ENCODE results near the gene RAB6B.

The RAB6B gene

DNA sequence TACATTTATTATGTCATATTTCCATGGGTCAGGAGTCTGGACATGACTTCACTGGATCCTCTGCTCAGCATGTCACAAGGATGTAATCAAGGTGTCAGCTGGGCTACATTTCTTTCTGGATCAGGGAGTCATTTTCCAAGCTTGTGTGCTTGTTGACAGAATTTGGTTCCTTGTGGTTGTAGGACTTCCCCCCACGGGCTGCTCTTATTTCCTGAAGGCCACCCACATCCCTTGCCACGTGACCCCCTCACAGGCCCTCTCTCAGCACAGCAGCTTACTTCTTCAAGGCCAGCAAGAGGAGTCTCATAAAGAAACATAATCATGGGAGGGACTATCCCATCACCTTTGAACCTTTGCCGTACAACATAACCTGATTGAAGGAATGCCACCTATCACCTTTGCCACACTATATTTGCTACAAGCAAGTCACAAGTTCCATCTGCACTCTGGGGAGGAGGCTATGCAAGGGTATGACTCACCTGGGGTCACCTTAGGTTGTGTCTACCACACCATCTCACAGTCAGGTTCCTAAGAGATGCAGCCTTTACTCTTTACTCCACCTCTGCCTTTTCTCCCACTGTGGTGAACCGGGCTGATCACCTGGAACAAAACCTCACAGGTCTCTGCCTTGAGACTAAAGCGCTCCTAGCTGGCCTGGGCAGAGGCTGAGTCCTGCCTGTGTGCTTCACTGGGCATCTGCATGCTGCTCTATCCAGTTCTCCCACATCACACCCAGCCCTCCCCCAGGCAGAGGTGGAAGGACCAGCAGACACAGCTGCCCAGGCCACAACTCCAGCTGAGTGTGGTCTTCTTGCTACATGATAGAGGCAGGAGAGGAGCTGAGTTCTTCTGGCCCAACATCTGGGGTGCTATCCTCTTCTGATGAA is 13.5 kb downstream of the RAB6B start:
- no peak for DNase-seq

DNA sequence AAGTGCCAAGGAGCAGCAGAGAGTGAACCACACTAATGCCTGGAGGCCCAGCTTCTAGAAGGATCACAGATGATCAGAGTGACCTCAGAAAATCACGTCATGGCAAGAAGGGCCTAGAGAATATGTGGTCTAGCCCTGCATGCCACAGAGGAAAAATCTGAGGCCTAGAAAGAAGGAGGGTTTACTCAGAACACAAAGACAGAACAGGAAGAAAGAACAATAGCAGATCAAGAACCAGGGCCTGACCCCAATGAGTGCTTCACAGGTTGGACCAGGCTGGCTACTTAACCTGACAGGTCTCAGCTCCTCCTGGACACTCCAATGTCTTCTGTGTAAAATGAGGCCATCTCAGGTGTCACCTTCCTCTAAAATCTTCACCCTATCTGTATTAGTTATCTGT is 14.2 kb downstream of the RAB6B start:
- DNase-seq: no peak

DNA sequence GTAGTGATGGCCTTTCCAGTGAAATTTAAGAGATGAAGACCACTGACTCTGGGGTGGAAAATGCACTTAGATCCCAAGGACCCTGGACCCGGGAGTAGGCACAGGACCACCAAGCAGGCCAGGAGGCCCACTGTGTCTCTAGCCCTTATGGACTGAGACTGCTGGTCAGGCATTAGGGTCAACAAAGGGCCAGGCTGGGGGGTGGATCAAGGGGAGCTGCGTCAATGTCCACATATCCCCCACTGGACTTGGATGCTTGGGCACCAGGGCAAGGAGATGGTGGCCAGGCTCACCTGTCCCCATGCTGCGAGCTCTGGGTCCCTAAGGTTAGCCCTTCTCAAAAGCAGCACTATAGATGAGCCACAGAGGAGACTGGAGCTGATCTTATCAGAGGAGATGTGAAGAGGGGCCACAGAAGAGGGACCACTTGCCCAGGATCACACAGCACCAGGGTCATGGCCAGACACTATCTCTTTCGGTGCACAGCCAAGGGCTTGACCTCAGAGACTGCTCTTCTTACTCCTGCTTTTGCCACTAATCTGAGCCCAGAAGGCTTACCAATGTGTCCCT is 14.7 kb downstream of the RAB6B start:
- DNase-seq: no peak

DNA sequence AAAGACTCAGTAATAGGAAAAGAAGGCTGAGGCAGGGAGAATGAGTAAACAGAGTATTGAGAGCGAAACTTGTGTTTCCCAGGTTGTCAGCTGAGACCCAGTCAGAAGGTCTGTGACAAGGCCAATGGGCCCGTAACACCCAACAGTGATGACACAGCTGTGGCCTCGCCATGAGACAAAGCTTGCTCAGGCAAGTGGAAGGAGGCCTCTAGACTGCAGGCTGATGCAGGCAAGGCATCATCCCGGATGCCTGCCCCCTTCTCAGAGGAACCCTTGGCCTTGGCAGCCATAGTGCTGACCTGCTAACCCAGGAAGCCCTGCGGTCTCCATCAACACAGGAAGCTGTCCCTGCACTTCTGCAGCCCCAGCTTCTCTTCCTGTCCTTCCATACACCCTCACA is 15.4 kb downstream of the RAB6B start:
- no peak for DNase-seq

DNA sequence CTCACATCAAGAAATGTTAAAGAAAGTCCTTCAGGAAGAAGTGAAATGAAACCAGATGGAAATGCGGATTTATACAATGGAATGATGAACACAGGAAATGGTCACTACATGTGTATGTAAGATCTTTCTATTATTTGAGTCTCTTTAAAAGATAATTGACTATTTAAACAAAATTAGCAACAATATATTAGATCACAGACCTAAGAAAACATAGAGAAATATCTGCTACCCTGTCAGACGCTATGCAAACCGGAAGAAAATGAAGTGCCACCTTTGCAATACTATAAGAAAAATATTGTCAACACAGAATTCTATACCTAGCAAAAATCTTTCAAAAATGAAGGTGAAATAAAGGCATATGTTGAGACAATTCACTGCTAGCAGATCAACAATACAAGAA is 17.2 kb downstream of the RAB6B start:
- DNase-seq: no peak

DNA sequence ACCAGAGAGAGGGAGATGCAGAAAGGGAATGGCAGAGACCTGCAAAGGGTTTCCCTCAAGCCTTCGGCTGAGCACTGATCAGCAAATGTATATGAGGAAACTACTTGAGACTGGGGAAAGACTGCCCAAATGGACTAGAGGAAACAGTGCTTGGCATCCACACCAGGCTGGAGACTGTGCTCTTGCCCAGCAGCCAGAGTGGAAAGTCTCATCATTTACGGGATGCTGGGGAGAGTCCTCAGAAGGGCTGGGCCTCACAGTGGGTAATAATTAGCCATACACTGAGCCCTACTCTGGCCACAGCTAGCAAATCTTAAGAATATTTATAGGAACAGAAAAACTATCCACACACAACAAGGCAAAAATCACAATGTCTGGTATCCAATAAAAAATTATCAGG is 18.5 kb downstream of the RAB6B start:
- no peak for DNase-seq

DNA sequence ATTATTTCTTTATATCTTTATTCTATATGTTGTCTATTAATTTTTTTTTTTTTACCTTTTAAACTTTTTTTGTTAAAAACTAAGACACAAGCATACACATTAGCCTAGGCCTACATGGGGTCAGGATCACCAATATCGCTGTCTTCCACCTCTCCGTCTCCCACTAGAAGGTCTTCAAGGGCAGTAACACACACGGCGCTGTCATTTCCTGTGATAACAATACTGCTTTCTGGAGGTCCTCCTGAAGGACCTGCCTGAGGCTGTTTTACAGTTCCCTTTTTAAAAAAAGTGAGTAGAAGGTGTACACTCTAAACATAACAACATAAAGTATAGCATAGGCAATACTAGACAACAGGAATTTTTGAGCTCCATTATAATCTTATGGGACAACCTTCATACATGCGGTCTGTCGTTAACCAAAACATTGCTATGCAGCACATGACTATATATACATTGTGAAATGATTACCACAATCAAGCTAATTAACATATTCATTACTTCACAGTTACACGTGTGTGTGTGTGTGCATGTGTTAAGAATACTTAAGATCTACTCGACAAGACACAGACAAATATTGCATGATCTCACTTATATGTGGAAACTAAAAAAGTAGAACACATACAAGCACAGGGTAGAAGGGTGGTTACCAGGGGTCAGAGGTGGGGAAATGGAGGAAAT is 20.8 kb downstream of the RAB6B start:
- no peak for DNase-seq

DNA sequence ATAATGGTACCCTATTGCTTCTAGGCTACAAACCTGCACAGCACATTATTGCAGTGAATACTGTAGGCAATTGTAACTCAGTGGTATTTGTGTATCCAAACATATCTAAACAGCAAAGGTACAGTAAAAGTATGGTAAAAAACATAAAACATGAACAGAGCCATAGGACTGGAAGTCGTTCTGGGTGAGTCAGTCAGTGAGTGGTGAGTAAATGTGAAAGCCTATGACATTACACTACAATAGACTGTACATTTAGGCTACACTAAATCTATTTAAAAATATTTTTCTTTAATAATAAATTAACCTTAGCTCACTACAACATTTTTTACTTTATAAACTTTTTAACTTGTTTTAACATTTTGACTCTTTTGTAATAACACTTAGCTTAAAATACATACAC is 21.3 kb downstream of the RAB6B start:
- DNase-seq: no peak

DNA sequence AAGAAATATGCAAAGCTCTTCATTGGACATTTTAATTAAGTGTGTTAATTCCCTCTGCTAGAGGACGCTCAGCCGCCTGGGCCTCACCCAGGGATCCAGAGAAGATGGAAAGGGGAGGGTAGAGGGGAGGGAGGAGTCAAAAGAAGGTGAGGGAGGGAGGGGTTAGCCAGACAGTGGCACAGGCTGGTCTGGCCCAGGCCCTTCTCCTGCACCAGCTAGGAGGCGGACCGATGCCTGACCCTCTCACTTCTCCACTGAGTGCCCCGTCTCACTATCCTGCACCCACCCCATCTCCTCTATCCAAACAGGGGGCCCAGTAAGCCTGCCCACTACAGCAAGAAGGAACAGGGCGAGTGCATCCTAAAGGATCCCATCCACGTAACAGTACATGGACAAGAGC is 22.9 kb downstream of the RAB6B start:
- no peak for DNase-seq

DNA sequence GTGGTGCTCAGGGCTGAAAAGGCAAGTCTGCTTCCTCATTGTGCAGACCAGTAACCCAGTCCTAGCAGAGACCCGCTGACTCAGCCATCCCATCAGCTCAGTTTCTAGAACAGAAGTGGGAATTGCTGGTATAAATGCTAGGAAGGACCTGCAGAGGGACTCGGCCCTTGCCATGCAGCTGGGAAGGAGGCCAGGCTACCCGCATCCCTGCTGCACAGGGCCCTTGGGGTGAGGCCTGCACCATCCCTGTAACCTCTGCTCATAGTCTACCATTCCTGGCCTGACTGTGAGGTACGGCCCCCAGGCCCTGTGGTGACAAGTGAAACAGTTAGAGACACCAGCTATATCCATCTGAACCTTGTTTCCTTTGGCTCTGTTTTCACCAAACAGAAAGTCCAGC is 23.5 kb downstream of the RAB6B start:
- DNase-seq: no peak

DNA sequence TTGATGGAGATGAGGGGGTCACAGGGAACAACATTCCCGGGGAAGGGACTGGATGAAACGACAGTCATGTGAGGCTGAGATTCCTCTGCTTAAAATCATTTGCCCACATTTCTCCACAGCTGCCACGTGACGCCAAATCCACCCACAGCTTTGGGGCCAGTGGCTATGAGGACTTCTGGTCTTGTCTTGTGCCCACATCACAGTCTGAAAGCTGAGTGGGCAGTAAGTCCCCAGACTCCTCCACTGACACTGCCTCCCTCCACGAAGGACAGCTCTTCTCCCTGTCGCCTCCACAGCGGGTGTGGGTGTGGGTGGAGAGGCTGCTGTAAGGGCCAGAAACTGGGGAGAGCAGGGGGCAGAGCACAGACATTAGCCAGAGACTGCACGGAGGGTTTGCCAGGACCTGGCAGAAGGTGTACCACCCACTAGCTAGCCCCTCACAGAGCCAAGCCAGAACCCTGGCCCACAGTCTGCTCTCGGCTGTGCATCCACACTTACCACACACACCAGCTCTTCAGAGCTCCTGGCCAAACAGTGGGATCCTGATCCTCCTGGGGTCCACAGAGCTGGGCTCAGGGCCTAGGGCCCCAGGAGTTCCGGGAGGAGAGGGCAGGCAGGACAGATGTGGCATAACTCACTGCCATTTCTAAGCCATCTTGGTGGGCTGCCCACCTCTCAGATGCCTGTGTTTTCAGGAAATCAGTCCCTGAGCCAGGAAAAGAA is 24.2 kb downstream of the RAB6B start:
- DNase-seq: no peak

DNA sequence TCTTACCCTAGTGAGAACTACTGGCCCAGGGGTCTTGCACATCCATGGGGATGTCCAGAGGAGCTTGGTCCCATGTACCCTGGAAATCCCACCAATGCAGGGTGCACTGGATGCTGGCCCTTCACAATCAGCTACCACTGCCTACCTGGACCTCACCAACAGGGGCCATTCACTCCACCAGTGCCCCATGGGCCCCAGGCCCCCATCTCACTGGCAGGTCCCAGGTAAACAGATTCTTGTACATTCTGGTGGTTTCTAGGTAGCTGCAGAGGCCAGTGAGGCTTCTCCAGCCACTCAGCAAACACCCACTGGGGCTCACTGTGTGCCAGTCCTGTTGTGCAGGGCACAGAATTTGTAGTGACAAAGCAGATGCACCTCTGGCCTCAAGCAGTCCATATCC is 24.9 kb downstream of the RAB6B start:
- DNase-seq: no peak

DNA sequence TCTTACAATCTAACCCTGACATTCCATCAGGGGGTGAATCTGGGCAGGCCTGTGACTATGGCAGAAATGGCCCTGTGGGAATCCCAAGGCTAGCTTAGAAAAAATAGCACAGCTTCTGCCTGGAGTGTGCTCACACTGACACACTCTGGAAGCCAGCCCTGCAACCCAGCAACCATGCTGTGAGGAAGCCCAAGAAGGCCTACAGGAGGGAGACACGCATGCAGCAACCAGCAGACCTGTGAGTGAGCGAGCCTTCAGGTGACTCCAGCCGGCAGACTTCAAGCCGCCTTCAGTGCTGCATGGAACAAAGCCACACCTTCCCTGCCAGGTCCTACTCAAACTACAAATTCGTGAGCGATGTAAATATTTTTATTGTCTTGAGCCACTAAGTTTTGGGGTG is 26.1 kb downstream of the RAB6B start:
- DNase-seq: no peak

DNA sequence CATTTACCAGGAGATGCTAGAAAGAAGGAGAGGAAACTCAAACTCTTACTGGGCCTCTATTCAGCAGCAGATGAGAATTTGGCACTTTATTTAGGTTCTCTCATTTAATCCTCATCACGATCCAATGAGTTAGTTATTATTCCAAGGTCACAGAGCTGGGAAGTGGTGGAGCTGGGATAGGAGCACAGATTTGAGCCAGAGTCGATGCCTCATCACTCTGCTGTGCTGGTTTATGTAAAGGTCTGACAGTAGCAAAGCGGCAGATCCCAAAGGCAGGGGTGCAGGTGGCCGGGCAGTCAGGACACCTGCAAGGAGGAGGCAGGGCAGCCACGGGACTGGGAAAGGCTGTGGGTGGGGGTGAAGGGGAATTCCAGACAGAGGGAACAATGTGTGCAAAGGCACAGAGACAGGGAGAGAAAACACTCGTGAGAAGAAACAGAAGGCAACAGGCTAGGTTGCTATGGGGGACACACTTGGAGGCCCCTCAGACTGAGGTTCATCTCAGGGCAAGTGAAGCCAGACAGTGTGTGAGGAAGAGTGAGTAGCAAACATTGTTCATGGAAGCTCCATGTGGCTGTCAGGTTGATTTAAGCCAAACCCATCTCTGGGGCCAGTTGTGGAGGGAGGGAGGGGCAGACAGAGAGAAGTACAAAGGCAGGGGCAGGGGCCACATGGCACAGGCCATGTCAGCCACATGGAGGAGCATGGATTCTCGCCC is 26.8 kb downstream of the RAB6B start:
- DNase-seq: peak in 1 of 56 donors; percentile 11

DNA sequence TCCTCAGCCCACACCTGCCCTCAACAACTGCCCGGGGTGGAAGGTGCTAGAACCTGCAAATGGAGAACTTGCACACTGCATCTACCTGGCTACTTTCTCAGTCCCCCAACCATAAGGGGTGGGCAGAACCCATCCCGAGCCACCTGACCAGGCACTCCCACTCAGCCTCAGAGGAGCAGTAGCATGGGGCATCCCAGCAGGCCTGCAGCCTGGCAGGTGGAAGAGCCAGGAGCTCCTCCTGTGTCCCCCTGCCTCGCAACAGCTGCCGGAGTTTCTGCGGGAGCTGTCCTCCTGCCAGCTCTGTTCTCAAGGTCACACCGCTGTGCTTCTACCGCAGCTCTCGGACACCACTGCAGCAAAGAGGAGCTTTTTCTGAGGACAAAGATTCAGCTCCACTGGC is 27.5 kb downstream of the RAB6B start:
- no peak for DNase-seq

DNA sequence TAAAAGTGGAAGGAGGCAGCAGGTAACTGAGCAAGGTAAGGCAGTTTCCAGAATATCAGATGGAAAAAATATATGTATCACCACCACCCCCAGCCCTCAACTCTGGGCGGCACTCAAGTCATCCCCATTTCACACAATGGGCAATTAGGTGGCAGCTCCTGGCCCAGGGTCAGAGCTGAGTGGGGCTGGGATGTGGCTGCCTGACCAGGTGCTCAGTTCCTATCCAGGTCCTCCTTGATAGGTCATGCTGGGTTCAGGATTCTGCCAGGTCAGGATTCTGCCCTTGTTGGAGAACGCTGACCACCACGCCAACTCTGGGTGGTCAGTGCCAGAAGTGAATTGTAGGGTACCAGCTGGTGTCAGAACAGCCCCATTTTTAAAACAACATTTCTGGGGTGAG is 29.5 kb downstream of the RAB6B start:
- no peak for DNase-seq

DNA sequence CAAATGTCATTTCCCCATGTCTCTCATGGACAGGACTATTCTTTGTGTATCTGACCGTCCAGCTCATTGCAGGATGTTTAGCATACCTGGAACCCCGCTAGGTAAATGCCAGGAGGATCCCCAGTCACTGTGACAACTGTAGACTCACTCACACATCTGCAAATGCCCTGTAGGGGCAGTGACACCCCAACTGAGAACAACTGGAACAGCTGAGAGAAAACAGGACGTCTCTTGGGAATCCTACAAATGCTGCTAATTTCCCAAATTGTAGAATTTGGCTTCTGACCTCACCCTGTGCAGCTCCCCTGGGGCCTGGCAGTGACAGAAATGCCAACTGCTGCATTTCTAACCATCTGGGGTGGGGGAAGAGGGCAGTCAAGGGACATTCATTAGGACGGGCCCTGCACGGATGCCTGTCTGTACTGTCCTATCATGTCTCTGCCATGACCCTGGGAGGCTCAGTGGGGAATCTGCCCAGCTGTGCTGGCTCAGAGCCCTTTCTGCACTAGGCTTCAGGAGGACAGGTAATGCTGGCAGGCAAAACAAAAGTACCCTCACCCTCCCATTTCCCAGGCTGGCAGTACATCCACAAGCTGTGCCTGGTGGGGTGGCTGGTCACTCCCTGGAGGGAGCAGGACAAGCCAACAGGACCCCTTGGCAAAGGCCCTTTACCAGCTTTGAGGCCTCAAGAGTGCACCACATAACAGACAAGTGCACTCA is 30.4 kb downstream of the RAB6B start:
- DNase-seq: no peak

DNA sequence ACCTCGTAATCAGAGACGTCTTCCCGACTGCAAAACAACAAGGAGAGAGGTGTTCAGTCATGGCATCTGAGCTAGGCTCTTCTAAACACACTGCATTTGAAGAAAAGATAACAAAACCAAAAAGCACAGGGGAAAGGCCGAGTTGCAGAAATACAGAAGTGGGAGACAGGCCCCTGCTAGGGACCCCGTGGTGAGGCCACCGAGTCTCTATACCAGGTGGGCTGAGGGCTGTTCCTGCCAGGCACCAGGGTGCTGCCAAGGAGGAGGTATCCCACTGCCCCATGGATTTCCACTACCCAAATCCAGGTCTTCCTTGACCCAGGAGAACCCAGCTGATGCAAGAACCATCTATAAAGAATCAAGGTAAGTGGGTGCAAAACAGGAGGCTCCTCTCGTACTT is 31.1 kb downstream of the RAB6B start:
- DNase-seq: no peak

DNA sequence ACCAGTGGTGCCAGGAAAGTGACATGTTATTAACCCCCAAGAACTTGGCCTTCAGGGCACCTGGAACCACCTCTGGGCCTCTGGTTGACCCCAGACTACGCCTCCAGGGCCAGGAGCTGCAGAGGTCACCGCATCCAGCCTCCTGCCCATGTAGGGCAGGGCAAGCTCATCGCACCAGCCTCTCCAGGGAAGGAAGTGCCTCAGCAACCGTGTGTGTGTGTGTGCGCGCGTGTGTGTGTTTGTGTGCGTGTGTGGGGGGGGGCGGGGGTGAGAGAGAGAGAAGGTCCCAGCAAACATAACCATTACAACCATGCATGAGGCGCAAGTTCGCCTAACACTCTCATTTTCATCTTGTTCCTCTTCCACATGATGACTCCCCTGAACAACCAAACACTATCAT is 31.8 kb downstream of the RAB6B start:
- no peak for DNase-seq

DNA sequence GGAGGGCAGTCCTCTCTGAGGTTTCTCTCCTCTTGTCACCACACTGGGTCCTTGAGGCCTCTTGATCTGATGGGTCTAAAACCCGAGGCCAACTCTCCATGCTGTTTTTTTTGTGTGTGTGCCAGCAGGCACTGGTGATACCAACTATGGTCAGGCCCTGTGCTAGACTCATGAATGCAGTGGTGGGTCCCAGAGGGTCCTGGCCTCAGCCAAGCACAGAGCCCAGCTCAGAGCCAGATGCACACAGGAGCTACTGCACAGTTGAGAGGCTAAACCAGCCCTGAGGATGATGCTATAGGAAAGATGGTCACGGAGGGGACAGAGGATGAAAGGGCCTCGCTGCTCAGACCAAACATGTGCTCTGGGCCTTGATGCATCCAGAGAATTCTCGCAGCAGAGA is 33.5 kb downstream of the RAB6B start:
- DNase-seq: no peak

DNA sequence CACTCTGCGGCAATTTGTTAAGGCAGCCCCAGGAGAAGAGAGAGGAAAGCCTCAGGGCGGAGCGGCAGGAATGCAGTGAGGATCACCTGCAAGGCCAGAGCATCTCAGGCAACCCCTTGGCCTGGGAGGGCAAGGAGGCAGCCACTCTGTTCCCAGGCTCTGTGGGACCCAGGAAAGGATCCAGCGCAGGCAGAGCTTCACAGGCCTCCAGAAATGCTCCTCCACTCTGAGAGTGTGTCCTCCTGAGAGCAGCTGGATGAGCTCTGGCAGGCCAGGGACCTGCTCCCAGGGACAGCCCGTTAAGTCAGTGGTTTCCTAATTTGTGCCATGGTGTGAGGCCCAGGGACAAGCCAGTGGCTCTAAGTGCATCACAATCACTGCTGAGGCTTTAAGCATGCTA is 35.2 kb downstream of the RAB6B start:
- no peak for DNase-seq
